ENCODE data around the gene PTPRM. TPM values are rescaled to one million over a fixed set of nuclear protein-coding genes. Genes with fewer than 3 reads are reported as not detected.

Gene PTPRM
- total and polyA plus RNA-seq, 2 of the 8 experiments (the other 6 are each of a cell fraction or from before 2014, with no cell fraction given), result 4.1 to 7.0 TPM

DNA sequence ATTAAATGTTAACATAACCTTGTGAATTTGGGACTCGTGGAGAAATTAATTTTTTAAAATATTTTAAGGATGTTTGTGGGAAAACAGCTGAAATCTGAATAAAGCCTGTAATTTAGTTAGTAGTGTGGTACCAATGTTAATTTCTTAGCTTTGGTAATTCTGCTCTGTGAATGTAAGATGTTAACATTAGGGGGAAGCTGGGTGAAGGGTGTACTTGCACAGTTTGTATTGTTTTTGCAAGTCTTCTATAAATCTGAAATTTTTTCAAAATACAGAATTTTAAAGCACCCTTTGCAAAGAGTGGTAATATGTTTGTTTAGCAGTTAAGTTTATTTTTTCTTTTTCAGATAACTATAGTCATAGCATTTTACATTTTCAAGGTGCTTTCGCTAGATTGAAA, 4.5 kb downstream of the PTPRM start:
- H3K79me2 ChIP-seq (ENCODE audit: control insufficient read depth in 1 of 2, insufficient read depth in 2 of 2, low read length in 2 of 2), result no peaks in the 10 kb centered on the region
- H3K4ac ChIP-seq (replicated peaks; ENCODE audit: insufficient read length, low read depth, low read length), result no peak overlapping the region
- no peak overlapping the region for H3K27ac ChIP-seq (ENCODE audit: low read depth, low read length)
- H2BK15ac ChIP-seq (ENCODE audit: low read length), result no peak overlapping the region
- no peak overlapping the region for H3K18ac ChIP-seq (ENCODE audit: extremely low read depth, low read length)
- H3K36me3 ChIP-seq (ENCODE audit: control insufficient read depth in 2 of 4, insufficient read depth in 4 of 4, low read length in 3 of 4), result no peaks in the 10 kb centered on the region
- POLR2A ChIA-PET (ENCODE audit: partially characterized antibody), result no interaction called here
- H2BK12ac ChIP-seq (ENCODE audit: low read depth, low read length), result no peak overlapping the region
- H2BK20ac ChIP-seq (ENCODE audit: low read length), result no peak overlapping the region
- H2BK5ac ChIP-seq (ENCODE audit: low read depth, low read length), result no peak overlapping the region
- CTCF ChIA-PET (ENCODE audit: partially characterized antibody), result interaction anchor here (0.7 kb wide), 1 partner anchor 22 kb away, joined by 3 read pairs; no protein-coding TSS in a partner anchor
- H3K27me3 ChIP-seq (replicated peaks in 1 of 4; ENCODE audit: control insufficient read depth in 3 of 4, extremely low read depth in 1 of 4, insufficient read depth in 3 of 4, low read length in 3 of 4), result peaks cover 0 to 15% (median 8%) of the 10 kb centered on the region in 4 experiments; a peak in 4 of 7 replicates
- H4K20me1 ChIP-seq (replicated peaks in 1 of 2; ENCODE audit: control insufficient read depth in 1 of 2, insufficient read depth in 2 of 2, low read length in 2 of 2), result peaks cover 0 to 1% of the 10 kb centered on the region in 2 experiments
- H3K9me3 ChIP-seq (ENCODE audit: insufficient read depth in 2 of 2, low read depth in 1 of 2, low read length in 1 of 2), result no peaks in the 10 kb centered on the region
- no peak overlapping the region for H3K4me2 ChIP-seq (ENCODE audit: insufficient read depth in 1 of 2, low read depth in 2 of 2, low read length in 2 of 2)
- no peak overlapping the region for H2AFZ ChIP-seq (ENCODE audit: low read length)
- no peak overlapping the region for H3K23ac ChIP-seq (ENCODE audit: insufficient read length)
- no peaks in the 10 kb centered on the region; the same call in 1 of the 2 replicates for H3K79me1 ChIP-seq (ENCODE audit: low read depth, low read length)
- H3K56ac ChIP-seq (replicated peaks; ENCODE audit: insufficient read length, low read depth, low read length), result no peak overlapping the region
- DNase-seq (ENCODE audit: low read depth in 1 of 2, low spot score in 2 of 2) (no peak), FAIRE-seq (no peak)
- H3K14ac ChIP-seq (ENCODE audit: insufficient read length), result no peak overlapping the region
- 91 to 100% methylated on average over 1 to 2 of the region's 2 CpGs for WGBS, 2 experiments (ENCODE audit: extremely low coverage in 1 of 2, insufficient coverage in 1 of 2, insufficient read length in 1 of 2, insufficient replicate concordance in 2 of 2, low coverage in 1 of 2, low lambda C conversion rate in 2 of 2, missing lambda C conversion rate in 1 of 2)
- no peak overlapping the region for H4K91ac ChIP-seq (replicated peaks; ENCODE audit: insufficient read length, low read length)
- no peak overlapping the region for H3K4me3 ChIP-seq (ENCODE audit: extremely low read depth in 1 of 4, insufficient read depth in 2 of 4, low read depth in 3 of 4, low read length in 4 of 4)
- H4K8ac ChIP-seq (ENCODE audit: extremely low read depth, insufficient read depth, low read length), result no peak overlapping the region
- H3K9ac ChIP-seq (replicated peaks in 1 of 4; ENCODE audit: extremely low read depth in 1 of 4, low read depth in 3 of 4, low read length in 3 of 4), result no peak overlapping the region
- peaks cover 15% of the 10 kb centered on the region; the same call in 1 of the 2 replicates for H3K23me2 ChIP-seq (ENCODE audit: low read depth, low read length)
- no peak overlapping the region for H4K5ac ChIP-seq (ENCODE audit: insufficient read length, low read depth, low read length)
- H2BK120ac ChIP-seq (replicated peaks; ENCODE audit: low read depth, low read length), result no peak overlapping the region
- no peak overlapping the region for H2AK5ac ChIP-seq (ENCODE audit: low read depth, low read length)
- H3K4me1 ChIP-seq (replicated peaks in 1 of 4; ENCODE audit: control insufficient read depth in 3 of 4, insufficient read depth in 4 of 4, low read length in 3 of 4), result peaks cover 0 to 7% (median 4%) of the 10 kb centered on the region in 4 experiments; a peak in 4 of 7 replicates
- TF ChIP-seq BRCA1 (IDR thresholded peaks at IDR 0.05; ENCODE audit: low read depth, low read length) (no peak), HDAC6 (IDR thresholded peaks at IDR 0.05; ENCODE audit: low read depth, low read length) (no peak), BACH1 (IDR thresholded peaks at IDR 0.05; ENCODE audit: low read length) (no peak), SP4 (IDR thresholded peaks at IDR 0.05; ENCODE audit: low read length) (no peak), SP1 (IDR thresholded peaks at IDR 0.05; ENCODE audit: low read depth, low read length) (no peak), TAF7 (optimal IDR thresholded peaks at IDR 0.05; ENCODE audit: borderline replicate concordance, low read depth, low read length) (no peak), CBX5 (IDR thresholded peaks at IDR 0.05; ENCODE audit: low read depth, low read length) (no peak), SIX5 (IDR thresholded peaks at IDR 0.05; ENCODE audit: low read depth, low read length) (no peak), EGR1 (IDR thresholded peaks at IDR 0.05; ENCODE audit: borderline replicate concordance, low read depth, low read length) (no peak)
- TF ChIP-seq, protein P1, sequence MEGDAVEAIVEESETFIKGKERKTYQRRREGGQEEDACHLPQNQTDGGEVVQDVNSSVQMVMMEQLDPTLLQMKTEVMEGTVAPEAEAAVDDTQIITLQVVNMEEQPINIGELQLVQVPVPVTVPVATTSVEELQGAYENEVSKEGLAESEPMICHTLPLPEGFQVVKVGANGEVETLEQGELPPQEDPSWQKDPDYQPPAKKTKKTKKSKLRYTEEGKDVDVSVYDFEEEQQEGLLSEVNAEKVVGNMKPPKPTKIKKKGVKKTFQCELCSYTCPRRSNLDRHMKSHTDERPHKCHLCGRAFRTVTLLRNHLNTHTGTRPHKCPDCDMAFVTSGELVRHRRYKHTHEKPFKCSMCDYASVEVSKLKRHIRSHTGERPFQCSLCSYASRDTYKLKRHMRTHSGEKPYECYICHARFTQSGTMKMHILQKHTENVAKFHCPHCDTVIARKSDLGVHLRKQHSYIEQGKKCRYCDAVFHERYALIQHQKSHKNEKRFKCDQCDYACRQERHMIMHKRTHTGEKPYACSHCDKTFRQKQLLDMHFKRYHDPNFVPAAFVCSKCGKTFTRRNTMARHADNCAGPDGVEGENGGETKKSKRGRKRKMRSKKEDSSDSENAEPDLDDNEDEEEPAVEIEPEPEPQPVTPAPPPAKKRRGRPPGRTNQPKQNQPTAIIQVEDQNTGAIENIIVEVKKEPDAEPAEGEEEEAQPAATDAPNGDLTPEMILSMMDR (IDR thresholded peaks at IDR 0.05; ENCODE audit: control extremely low read depth in 1 of 3, insufficient read depth in 1 of 3, low read depth in 1 of 3, low read length in 3 of 3), result no peak
- TF ChIP-seq, protein P2, sequence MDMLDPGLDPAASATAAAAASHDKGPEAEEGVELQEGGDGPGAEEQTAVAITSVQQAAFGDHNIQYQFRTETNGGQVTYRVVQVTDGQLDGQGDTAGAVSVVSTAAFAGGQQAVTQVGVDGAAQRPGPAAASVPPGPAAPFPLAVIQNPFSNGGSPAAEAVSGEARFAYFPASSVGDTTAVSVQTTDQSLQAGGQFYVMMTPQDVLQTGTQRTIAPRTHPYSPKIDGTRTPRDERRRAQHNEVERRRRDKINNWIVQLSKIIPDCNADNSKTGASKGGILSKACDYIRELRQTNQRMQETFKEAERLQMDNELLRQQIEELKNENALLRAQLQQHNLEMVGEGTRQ (IDR thresholded peaks at IDR 0.05; ENCODE audit: low read length), result no peak
